Inflammatory macrophage (primary cell): ENCODE results near the gene RUBCNL.

Source experiments
- DNase-seq, 2 donors: peaks; one replicate each; pipeline ENCODE4 v3.0.0-alpha.2; 2020 to 2022

The RUBCNL gene

GRCh38 chr13:46304546-46304945 is 82.5 kb downstream of the RUBCNL start:
- DNase-seq = no peak

DNA sequence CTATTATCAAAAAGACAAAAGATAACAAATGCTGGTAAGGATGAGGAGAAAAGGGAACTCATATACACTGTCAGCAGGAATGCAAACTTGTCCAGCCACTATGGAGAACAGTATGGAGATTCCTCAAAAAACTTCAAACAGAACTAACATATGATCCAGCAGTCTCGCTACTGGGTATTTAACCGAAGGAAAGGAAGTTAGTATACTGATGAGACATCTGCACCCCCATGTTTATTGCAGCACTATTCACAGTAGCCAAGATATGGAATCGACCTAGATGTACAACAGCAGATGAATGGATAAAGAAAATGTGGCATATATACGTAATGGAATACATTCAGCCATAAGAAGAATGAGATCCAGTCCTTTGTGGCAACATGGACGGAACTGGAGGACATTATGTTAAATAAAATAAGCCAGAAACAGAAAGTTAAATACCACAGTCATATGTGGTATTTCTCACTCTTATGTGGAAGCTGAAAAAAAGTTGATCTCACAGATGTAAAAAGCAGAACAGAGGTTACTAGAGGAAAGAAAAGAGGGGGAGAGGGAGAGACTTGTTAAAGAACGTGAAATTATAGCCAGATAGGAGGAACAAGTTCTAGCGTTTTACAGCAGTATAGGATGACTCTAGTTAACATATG is 83.2 kb downstream of the RUBCNL start:
- peak; percentile 65 to 74 for DNase-seq

GRCh38 chr13:46297361-46297811 is 89.7 kb downstream of the RUBCNL start:
- DNase-seq = no peak

- peak in 1 of 2 donors; percentile 11 for DNase-seq
These were observed 90.1 kb downstream of the RUBCNL start for GRCh38 chr13:46296921-46297320.

GRCh38 chr13:46296115-46296822 is 90.8 kb downstream of the RUBCNL start:
- DNase-seq = peak in 1 of 2 donors; percentile 48

- peak; percentile 83 to 93 for DNase-seq
These were observed 91.4 kb downstream of the RUBCNL start for GRCh38 chr13:46295491-46296114.

GRCh38 chr13:46293436-46293835 is 93.6 kb downstream of the RUBCNL start:
- DNase-seq = peak in 1 of 2 donors; percentile 36
